ELF-1 (cell line): ENCODE data around the gene ZNF433.

Source experiments
- DNase-seq: peaks from one replicate; pipeline ENCODE4 v3.0.0-alpha.2; 2016; ENCODE audit warnings: low read depth, low spot score

The ZNF433 gene

DNA sequence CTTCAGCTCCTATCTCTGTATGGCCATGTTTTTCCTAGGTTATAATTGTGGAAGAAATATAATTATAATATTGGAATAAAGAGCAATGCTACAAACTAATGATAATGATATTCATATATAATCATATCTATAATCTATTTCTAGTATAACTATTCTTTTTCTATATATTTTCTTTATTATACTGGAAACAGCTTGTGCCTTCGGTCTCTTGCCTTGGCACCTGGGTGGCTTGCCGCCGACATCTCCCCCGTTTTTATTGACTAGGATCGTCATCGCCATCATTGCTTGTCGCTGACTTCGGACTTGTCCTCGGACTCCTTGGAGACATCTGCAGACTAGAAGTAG lies 46.4 kb downstream of the ZNF433 start:
- DNase-seq, result no peak

DNA sequence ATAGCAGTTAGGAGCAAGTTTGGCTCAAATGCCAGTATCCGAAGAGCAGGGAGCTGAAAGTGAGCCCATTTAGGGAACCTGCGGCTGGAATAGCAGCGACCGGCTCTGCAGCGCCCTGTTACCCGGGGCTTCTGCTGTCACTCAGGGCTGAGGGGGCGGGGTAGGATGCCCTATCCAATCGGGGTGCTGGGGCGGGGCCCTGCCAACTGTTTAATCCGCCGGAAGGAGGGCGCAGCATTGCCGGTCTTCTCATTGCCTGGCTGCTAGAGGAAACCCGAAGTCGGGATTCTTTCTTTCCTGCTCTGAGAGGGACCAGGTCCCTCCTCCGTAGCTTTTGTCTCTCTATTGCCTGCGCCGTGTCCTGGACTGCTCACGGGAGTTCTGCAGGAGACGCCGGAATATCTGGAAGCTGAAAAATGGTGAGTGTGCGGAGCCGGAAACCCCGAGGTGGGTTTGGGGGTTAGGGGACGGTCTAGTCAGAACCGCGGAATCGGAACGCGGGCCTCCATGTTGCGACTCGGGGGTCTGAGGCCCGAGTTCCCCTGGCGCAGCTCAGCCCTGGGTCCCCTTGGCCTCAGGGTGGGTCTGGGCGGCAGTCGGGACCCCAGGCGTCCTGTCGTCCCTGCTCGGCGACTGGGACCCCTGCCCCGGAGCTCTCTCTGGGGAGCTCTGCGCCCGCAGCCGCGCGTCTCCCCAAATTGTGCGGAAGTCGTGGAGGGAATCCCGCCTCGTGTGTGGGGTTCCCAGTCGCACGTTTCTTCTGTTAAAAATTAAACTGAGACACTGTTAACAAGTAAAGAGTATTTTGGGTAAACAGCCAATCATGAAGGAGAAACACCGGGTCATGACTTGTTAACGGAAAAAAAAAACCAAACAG lies 47.8 kb downstream of the ZNF433 start:
- peak; percentile 92 for DNase-seq

DNA sequence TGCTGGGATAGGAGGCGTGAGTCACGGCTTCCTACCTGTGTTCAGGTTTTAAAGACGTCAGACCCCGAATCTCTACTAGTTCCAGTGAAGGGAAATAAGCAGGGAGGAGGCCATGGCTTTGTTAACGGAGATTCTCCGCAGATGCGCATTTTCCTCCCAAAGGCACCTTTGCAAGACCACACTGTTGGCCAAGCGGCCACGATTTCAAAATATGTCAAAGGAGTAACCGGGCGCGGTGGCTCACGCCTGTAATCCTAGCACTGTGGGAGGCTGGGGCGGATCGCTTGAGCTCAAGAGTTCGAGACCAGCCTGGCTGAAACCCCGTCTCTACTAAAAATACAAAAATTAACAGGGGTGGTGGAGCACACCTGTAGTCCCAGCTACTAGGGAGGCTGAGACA lies 48.7 kb downstream of the ZNF433 start:
- no peak for DNase-seq

DNA sequence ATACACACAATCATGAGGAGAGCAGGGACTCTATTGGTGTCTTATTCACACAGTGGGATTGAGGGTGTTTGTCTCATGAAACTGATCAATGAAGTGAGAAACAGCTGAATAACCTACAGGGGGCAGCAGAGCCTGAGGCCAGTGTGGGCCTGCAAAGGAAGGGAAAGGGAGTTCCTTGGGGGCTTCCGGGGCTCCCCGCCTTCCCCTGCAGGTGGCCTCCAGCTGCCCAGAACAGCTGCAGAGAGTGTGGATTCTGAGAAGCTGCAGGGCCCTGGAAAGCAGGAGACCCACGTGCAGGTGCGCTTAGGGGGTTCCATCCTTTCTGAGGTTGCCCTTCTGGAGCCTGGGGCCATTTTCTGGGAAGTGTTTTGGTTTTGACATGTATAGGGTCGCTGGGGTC lies 50.5 kb downstream of the ZNF433 start:
- DNase-seq, result no peak

DNA sequence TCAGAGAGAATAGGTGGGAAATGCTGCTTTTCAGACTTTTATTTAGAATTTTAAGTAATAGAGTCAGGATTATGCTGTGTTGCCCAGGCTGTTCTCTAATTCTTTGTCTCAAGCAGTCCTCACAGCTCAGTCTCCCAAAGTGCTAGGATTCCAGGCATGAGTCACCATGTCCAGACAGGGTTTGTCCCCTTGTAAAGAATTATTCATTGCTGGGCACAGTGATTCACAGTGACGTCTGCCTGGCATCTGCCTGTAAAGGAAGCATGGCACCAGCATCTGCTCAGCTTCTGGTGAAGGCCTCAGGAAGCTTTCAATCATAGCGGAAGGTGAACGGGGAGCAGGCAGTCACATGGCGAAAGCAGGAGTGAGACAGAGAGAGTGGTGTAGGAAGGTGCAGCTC lies 53.0 kb downstream of the ZNF433 start:
- no peak for DNase-seq

DNA sequence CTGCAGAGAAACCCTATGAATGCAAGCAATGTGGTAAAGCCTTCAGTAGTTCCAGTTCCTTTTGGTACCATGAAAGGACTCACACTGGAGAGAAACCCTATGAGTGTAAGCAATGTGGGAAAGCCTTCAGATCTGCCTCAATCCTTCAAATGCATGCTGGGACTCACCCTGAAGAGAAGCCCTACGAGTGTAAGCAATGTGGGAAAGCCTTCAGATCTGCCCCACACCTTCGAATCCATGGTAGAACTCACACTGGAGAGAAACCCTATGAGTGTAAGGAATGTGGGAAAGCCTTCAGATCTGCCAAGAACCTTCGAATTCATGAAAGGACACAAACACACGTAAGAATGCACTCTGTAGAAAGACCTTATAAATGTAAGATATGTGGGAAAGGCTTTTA lies 56.0 kb downstream of the ZNF433 start:
- no peak for DNase-seq

DNA sequence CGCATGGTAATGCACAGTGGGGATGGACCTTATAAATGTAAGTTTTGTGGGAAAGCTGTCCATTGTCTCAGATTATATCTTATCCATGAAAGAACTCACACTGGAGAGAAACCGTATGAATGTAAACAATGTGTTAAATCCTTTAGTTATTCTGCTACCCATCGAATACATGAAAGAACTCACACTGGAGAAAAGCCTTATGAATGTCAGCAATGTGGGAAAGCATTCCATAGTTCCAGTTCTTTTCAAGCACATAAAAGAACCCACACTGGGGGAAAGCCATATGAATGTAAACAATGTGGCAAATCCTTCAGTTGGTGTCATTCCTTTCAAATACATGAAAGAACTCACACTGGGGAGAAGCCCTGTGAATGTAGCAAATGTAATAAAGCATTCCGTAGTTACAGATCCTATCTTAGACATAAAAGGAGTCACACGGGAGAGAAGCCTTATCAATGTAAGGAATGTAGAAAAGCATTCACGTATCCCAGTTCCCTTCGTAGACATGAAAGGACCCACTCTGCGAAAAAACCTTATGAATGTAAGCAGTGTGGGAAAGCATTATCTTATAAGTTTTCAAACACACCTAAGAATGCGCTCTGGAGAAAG lies 56.9 kb downstream of the ZNF433 start:
- DNase-seq, result no peak

DNA sequence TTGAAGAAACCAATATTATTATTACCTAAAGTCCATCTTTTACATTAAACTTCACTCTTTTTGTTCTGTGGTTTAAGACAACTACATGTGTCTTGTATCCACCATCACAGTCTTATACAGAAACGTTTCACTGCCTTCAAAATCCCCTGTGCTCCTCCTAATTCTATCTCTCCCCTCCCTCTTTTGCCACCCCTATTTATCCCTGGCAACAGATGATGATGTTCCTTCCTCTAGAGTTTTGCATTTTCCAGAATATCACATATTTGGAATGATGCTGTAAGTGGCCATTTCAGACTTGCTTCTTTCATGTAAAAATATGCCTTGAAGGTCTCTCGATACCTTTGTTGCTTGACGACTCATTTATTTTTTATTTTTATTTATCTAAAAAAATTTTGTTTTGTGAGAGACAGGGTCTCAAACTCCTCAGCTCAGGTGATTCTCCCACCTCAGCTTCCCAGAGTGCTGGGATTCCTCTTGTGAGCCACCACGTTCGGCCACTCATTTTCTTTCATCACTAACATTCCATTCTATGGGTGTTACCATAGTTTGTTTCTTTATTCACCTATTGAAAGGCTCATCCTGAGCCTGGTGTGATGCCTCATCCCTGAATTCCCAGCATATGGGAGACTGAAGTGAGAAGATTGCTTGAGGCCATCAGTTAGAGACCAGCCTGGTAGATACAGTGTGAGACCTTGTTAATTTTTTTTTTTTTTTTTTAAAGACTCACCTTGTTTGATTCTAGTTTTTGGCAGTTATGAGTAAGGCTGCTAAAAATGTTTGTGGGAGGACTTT lies 62.3 kb downstream of the ZNF433 start:
- DNase-seq, result no peak

DNA sequence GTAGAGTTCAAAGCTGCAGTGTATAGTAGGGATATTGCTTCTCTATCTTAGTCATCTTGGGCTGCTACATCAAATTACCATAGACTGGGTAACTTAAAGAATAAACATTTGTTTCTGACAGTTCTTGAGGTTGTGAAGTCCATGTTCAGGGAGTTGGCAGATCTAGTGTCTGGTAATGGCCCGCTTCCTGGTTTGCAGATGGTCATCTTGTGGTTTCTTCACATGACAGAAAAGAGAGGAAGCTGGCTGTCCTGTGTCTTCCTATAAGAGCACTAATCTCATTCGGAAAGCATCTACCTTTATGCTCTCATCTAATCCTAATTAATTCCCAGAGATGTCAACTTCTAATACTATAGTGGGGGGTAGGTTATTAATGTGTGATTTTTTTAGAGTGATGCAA lies 64.4 kb downstream of the ZNF433 start:
- DNase-seq, result no peak

DNA sequence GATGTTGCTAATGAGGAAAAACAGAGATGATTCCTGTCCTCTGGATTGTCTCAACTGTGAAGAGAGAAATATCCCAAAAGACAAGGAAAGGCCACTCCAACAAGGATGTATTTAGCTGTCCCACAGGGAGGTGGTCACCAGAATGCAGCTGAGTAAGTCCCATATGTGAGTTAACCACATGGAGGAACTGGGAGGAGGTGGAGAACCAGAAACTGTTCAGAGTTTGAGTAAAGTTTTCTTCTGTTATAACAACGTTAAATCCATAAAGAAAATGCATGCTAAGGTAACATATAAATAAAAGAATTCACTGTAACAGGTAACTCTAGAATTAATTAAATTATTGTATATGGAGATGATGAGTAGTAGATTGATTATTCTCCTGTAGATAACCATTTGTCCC lies 65.3 kb downstream of the ZNF433 start:
- no peak for DNase-seq

DNA sequence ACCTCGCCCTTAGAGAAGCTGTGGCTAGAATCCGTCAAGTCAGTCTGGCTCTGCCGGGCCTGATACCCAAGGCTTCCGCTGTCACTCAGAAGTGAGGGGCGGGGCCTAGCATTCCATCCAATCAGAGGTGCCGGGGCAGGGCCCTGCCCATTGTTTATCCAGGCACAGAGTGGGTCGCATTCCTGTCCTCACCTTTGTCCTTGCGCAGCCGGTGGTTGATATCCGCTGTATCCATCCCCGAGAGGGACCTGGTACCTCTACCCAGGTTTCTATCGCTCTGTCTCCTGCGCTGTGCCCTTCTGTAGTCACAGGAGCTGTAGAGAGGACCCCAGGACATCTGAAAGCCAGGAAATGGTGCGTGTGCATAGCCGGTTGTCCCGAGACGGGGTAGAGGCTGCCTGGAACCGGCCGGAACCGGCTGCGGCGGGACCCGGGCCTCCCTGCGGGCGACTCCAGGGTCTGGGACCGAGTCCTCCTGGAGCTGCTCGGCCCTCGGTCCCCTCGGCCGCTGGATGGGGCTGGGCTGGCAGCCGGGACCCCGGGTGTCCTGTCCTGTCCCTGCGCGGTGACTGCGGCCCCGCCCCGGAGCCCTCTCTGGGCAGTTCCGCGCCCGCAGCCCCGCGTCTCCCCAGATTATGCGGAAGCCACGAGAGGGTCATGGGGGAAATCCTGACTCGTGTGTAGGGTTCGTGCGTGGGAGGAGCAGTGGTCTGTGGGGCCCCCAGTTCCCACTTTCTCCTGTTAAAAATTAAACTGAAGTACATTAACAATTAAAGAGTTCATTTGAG lies 70.4 kb downstream of the ZNF433 start, which contains the start of gene ZNF763:
ZNF763 (plus strand) TSS at position 183 of the 788 bp plus-strand sequence; CDS start at position 352, 169 bp downstream.
- DNase-seq, result peak; percentile 20
